ENCODE measurements around the gene SLC44A4.

Gene SLC44A4

DNA sequence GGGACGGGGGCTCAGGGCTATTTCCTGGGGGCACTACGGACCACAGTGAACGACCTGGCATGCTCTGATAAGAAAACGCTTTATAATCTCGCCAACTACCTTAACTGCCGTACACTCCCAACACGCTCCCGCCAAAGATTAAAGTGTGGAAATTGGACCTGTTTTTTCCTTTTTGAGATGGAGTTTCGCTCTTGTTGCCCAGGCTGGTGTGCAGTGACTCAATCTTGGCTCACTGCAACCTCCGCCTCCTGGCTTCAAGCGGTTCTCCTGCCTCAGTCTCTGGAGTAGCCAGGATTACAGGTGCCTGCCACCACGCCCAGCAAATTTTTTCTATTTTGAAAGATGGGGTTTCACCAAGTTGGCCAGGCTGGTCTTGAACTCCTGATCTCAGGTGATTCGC, 346 bp upstream of the SLC44A4 start:
- Histone ChIP-seq H3K4me3 (ENCODE audit: low read length in 2 of 2) (no peak overlapping the region), H3K27ac (ENCODE audit: low read length) (no peak overlapping the region), H3K27me3 (ENCODE audit: control insufficient read depth in 1 of 2, insufficient read depth in 2 of 2, low read length in 2 of 2) (no peaks in the 10 kb centered on the region), H3K9ac (ENCODE audit: low read length in 2 of 2) (no peak overlapping the region), H3K36me3 (ENCODE audit: control insufficient read depth in 2 of 2, insufficient read depth in 2 of 2, low read length in 2 of 2) (peaks cover 28 to 36% of the 10 kb centered on the region in 2 donors), H3K4me1 (ENCODE audit: control insufficient read depth, insufficient read depth, low read length) (peaks cover 3% of the 10 kb centered on the region), H3K9me3 (ENCODE audit: control insufficient read depth in 2 of 2, low read length in 2 of 2) (no peaks in the 10 kb centered on the region)

DNA sequence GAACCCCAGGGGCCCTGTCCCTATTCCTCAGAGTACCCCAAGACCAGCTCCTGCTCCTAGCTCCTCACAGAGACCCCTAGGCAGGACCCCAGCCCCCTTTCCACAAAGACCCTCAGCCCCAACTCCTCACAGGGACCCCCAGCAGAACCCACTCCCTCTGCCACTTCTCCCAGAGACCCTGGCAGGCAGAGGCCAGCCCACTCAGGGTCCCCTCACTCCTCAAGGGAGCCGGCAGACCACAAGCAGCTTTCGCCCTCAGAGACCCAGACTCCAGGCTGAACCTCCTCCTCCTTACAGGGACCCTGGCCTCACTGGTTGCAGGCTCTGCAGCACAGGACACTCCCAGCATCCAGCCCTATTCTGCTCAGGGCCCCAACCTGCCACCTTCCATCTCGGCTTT, 575 bp downstream of the SLC44A4 start:
- no peak overlapping the region for H3K9ac ChIP-seq (ENCODE audit: low read length in 2 of 2)
- no peak overlapping the region for H3K4me3 ChIP-seq (ENCODE audit: low read length in 2 of 2)
- no peaks in the 10 kb centered on the region for H3K9me3 ChIP-seq (ENCODE audit: control insufficient read depth in 2 of 2, low read length in 2 of 2)
- no peaks in the 10 kb centered on the region for H3K27me3 ChIP-seq (ENCODE audit: control insufficient read depth in 1 of 2, insufficient read depth in 2 of 2, low read length in 2 of 2)
- H3K4me1 ChIP-seq (ENCODE audit: control insufficient read depth, insufficient read depth, low read length), result peaks cover 3% of the 10 kb centered on the region
- H3K36me3 ChIP-seq (ENCODE audit: control insufficient read depth in 2 of 2, insufficient read depth in 2 of 2, low read length in 2 of 2), result peaks cover 19 to 30% of the 10 kb centered on the region in 2 donors
- H3K27ac ChIP-seq (ENCODE audit: low read length), result no peak overlapping the region

DNA sequence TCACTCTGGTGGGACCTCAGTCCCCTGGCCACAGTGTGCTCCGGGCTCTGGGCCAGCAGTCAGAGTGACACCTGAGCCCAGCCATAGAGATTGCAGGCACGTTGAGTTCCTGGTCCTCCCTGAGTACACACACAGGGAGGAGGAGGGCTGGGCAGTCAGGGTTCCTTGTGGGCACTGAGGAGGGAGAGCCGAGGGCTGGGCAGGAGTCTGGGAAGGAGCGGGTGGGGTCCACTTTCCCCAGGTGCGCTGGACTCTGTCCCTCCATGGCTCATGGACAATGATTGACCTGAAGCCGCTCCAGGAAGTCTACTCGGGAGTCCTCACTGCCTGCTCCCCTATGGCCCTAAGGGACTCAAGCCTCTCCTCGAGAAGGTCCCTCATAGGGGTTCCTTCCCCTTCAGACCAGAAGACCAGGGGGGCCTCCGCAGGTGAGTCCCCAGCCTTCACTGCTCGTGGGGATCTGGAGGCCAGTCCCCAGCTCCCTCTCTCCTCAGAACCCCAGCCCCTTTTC, 1.1 kb downstream of the SLC44A4 start:
- H3K27me3 ChIP-seq (ENCODE audit: control insufficient read depth in 1 of 2, insufficient read depth in 2 of 2, low read length in 2 of 2), result no peaks in the 10 kb centered on the region

DNA sequence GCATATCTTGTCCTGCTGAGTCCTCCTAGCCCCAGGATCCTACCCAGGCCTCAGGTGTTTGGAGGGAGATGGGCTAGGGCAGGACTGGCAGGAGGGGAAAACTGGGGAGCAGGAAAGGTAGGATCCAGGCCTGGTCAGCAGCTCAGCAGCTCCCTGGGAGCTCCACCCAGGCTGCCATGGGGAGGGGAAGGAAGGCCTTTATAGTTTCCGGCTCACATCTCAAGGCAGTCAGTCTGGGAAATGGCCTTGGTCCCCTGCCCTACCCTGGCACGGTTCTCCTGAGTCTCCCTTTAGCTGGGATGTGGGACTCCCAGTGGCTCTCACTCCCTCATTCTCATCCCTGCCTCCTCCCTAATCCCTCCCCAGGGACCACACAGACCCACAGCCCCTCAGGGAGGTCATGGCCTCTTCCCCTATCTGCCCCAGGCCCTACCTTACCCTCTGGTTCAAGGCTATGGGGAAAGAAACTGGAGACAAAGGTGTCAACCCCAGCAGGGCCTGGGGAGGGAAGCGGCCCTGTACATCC, 1.6 kb downstream of the SLC44A4 start:
- peaks cover 3% of the 10 kb centered on the region for H3K4me1 ChIP-seq (ENCODE audit: control insufficient read depth, insufficient read depth, low read length)
- H3K9ac ChIP-seq (ENCODE audit: low read length in 2 of 2), result no peak overlapping the region
- H3K27ac ChIP-seq (ENCODE audit: low read length), result no peak overlapping the region
- peaks cover 9 to 20% of the 10 kb centered on the region in 2 donors for H3K36me3 ChIP-seq (ENCODE audit: control insufficient read depth in 2 of 2, insufficient read depth in 2 of 2, low read length in 2 of 2)
- no peak overlapping the region for H3K4me3 ChIP-seq (ENCODE audit: low read length in 2 of 2)
- no peaks in the 10 kb centered on the region for H3K27me3 ChIP-seq (ENCODE audit: control insufficient read depth in 1 of 2, insufficient read depth in 2 of 2, low read length in 2 of 2)
- H3K9me3 ChIP-seq (ENCODE audit: control insufficient read depth in 2 of 2, low read length in 2 of 2), result no peaks in the 10 kb centered on the region

More for the DNA sequence above, 1.1 kb downstream of the SLC44A4 start:
- Histone ChIP-seq H3K4me3 (ENCODE audit: low read length in 2 of 2) (no peak overlapping the region), H3K36me3 (ENCODE audit: control insufficient read depth in 2 of 2, insufficient read depth in 2 of 2, low read length in 2 of 2) (peaks cover 14 to 25% of the 10 kb centered on the region in 2 donors), H3K27ac (ENCODE audit: low read length) (no peak overlapping the region), H3K9ac (ENCODE audit: low read length in 2 of 2) (no peak overlapping the region), H3K9me3 (ENCODE audit: control insufficient read depth in 2 of 2, low read length in 2 of 2) (no peaks in the 10 kb centered on the region), H3K4me1 (ENCODE audit: control insufficient read depth, insufficient read depth, low read length) (peaks cover 3% of the 10 kb centered on the region)

DNA sequence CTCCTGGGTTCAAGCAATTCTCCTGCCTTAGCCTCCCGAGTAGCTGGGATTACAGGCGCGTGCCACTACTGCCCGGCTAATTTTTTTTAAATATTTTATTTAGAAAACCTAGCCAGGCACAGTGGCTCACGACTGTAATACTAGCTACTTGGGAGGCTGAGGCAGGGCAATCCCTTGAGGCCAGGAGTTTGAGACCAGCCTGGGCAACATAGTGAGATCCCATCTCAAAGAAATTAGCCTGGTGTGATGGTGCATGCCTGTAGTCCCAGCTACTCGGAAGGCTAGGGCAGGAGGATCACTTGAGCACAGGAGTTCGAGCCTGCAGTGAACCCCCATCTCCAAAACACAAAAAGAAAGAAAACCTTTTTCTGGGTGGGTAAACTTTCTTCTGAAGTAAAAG, 2.4 kb downstream of the SLC44A4 start:
- no peaks in the 10 kb centered on the region for H3K27me3 ChIP-seq (ENCODE audit: control insufficient read depth in 1 of 2, insufficient read depth in 2 of 2, low read length in 2 of 2)
- H3K36me3 ChIP-seq (ENCODE audit: control insufficient read depth in 2 of 2, insufficient read depth in 2 of 2, low read length in 2 of 2), result peaks cover 9 to 15% of the 10 kb centered on the region in 2 donors
- H3K4me3 ChIP-seq (ENCODE audit: low read length in 2 of 2), result no peak overlapping the region
- no peak overlapping the region for H3K27ac ChIP-seq (ENCODE audit: low read length)
- no peak overlapping the region for H3K9ac ChIP-seq (ENCODE audit: low read length in 2 of 2)
- peaks cover 3% of the 10 kb centered on the region for H3K4me1 ChIP-seq (ENCODE audit: control insufficient read depth, insufficient read depth, low read length)
- no peaks in the 10 kb centered on the region for H3K9me3 ChIP-seq (ENCODE audit: control insufficient read depth in 2 of 2, low read length in 2 of 2)

DNA sequence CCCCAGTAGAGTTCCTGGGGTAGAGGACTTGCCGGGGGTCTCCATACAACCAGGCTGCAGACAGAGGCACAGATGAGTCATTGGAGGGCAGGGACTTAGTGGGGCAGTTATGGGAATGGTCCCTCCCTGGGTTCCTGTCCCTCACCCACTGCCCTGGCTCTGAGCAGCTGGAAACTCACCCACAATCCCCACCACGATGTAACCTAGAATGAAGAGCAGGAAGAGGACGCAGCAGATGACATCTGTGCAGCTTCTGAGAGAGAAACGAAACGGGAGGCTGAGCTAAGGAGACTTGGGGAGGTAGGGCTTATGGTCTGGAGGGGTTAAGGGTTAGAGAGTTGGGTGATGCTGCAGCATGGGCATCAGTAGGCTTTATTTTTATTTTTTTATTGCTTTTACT, 2.9 kb downstream of the SLC44A4 start:
- H3K9me3 ChIP-seq (ENCODE audit: control insufficient read depth in 2 of 2, low read length in 2 of 2), result no peaks in the 10 kb centered on the region
- no peaks in the 10 kb centered on the region for H3K27me3 ChIP-seq (ENCODE audit: control insufficient read depth in 1 of 2, insufficient read depth in 2 of 2, low read length in 2 of 2)
- no peak overlapping the region for H3K9ac ChIP-seq (ENCODE audit: low read length in 2 of 2)
- no peak overlapping the region for H3K27ac ChIP-seq (ENCODE audit: low read length)
- no peak overlapping the region for H3K4me3 ChIP-seq (ENCODE audit: low read length in 2 of 2)
- H3K36me3 ChIP-seq (ENCODE audit: control insufficient read depth in 2 of 2, insufficient read depth in 2 of 2, low read length in 2 of 2), result peaks cover 5 to 10% of the 10 kb centered on the region in 2 donors
- peaks cover 3% of the 10 kb centered on the region for H3K4me1 ChIP-seq (ENCODE audit: control insufficient read depth, insufficient read depth, low read length)

DNA sequence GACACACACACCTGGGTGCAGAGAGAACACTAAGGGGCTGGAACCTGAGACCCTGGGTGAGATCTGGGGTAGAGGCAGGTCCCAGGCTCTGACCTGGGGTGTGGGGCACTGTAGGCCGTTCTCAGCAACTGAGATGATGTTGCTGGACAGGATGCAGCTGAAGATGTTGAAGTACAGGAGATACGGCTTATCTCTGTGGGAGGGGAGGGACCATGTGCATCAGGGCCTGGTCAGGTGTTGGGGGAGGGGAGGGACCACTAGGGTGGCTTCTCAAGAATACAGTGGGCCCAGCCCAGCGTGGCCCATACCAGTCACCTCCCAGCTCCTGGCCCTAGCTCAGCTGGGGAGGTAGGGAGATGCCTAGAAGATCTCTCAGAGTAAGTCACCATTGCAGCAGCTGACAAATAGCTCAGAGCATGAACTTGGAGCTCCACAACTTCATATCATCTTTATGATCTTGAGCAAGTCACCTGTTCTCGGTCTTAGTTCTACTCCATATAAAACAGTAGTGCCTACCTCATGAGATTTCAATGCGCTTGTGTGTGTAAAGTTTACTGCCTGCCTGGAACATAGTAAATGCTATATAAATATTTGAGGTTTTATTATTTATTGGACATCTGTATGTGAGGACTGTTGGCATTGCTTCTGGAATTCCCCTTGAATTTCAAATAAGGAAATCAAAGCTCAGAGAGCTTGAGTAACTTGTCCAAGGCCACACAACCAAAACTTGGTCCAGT, 3.8 kb downstream of the SLC44A4 start:
- no peak overlapping the region for H3K27ac ChIP-seq (ENCODE audit: low read length)
- H3K27me3 ChIP-seq (ENCODE audit: control insufficient read depth in 1 of 2, insufficient read depth in 2 of 2, low read length in 2 of 2), result no peaks in the 10 kb centered on the region
- H3K9ac ChIP-seq (ENCODE audit: low read length in 2 of 2), result no peak overlapping the region
- H3K4me1 ChIP-seq (ENCODE audit: control insufficient read depth, insufficient read depth, low read length), result peaks cover 3% of the 10 kb centered on the region
- H3K9me3 ChIP-seq (ENCODE audit: control insufficient read depth in 2 of 2, low read length in 2 of 2), result no peaks in the 10 kb centered on the region
- H3K36me3 ChIP-seq (ENCODE audit: control insufficient read depth in 2 of 2, insufficient read depth in 2 of 2, low read length in 2 of 2), result peaks cover 0 to 5% of the 10 kb centered on the region in 2 donors
- H3K4me3 ChIP-seq (ENCODE audit: low read length in 2 of 2), result no peak overlapping the region

DNA sequence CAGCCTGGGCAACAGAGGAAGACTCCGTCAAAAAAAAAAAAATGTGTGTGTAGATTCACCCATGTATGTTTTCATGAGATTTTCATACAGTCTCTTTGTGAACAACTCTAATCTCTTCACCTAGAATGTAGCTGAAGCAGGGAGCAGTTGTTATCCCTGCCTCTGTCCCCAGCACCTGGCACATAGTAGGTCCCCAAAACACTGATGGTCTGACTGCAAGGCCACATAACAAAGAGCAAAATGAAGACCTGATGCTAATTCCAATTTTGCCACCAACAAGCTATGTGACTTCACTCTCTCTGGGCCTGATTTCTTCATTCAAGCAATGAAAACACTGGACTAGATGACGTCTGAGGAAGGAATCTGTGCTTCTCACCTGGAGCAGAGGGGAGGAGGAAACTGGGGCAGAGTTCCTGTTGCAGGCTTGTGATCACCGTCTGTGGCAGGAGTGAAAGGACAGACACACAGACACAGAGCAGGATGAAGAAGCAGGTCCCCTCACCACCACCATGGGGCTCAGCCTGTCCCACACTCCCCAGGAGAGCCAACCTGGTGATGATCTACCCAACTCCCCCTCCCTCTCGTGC, 4.6 kb downstream of the SLC44A4 start:
- Histone ChIP-seq H3K9me3 (ENCODE audit: control insufficient read depth in 2 of 2, low read length in 2 of 2) (no peaks in the 10 kb centered on the region), H3K36me3 (ENCODE audit: control insufficient read depth in 2 of 2, insufficient read depth in 2 of 2, low read length in 2 of 2) (no peaks in the 10 kb centered on the region), H3K27ac (ENCODE audit: low read length) (no peak overlapping the region), H3K4me1 (ENCODE audit: control insufficient read depth, insufficient read depth, low read length) (no peaks in the 10 kb centered on the region), H3K9ac (ENCODE audit: low read length in 2 of 2) (no peak overlapping the region), H3K27me3 (ENCODE audit: control insufficient read depth in 1 of 2, insufficient read depth in 2 of 2, low read length in 2 of 2) (peaks cover 0 to 2% of the 10 kb centered on the region in 2 donors), H3K4me3 (ENCODE audit: low read length in 2 of 2) (no peak overlapping the region)

DNA sequence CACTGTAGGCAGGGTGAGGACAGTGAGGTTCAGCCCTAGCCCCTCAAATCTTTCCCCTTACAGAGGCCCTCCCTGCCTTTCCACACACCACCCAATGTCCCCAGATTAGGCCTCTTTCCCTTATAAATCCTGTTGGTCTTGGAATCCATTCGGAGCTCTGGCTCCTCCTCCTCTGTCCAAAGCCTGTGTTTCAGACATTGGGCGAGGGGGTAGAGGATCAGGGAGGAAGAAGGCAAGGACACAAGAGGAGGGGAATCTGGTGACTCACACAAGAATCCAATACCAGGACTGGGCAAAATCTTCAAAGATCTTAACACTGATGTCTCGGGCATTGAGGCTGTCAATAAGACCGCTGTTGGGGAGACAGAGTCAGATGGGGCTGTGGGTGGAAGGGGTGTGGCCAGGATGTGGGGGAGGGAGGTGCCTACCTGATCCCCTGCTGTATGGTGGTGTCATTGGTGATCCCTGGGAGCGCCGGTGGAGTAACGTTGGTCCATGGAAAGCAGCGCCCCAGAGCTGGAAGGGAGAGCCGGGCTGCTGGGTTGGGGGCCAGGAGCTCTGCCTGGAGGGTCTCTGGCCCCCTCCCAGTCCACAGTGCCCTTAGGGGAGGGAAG, 7.6 kb downstream of the SLC44A4 start:
- Histone ChIP-seq H3K36me3 (ENCODE audit: control insufficient read depth in 2 of 2, insufficient read depth in 2 of 2, low read length in 2 of 2) (no peaks in the 10 kb centered on the region), H3K4me1 (ENCODE audit: control insufficient read depth, insufficient read depth, low read length) (peaks cover 3% of the 10 kb centered on the region), H3K27me3 (ENCODE audit: control insufficient read depth in 1 of 2, insufficient read depth in 2 of 2, low read length in 2 of 2) (peaks cover 0 to 2% of the 10 kb centered on the region in 2 donors), H3K27ac (ENCODE audit: low read length) (no peak overlapping the region), H3K4me3 (ENCODE audit: low read length in 2 of 2) (no peak overlapping the region), H3K9ac (ENCODE audit: low read length in 2 of 2) (no peak overlapping the region), H3K9me3 (ENCODE audit: control insufficient read depth in 2 of 2, low read length in 2 of 2) (no peaks in the 10 kb centered on the region)

DNA sequence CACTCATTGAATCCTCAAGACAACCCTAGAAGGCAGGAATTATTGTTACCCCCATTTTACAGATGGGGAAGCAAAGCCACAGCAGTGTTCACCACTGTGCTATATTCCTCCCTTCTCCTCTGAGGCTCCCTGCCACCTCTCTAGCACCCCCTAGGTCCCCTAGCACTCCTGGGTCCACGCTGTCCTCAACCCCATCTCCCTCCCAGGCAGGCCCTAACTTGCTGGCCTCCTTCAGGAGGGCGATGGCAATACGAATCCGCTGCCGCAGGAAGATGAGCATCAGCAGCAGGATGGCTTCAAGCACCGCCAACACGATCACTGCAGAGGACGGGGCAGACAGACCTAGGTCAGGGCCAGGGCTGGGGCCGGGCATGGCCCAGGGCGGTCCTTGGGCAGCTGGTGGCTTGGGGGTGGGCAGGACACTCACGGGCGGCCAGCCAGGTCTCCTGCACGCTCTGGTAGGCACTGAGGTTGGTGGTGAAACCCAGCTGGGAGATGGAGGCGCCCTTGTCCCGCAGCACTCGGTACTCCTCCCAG, 8.3 kb downstream of the SLC44A4 start:
- no peak overlapping the region for H3K9ac ChIP-seq (ENCODE audit: low read length in 2 of 2)
- H3K36me3 ChIP-seq (ENCODE audit: control insufficient read depth in 2 of 2, insufficient read depth in 2 of 2, low read length in 2 of 2), result no peaks in the 10 kb centered on the region
- no peaks in the 10 kb centered on the region for H3K9me3 ChIP-seq (ENCODE audit: control insufficient read depth in 2 of 2, low read length in 2 of 2)
- no peak overlapping the region for H3K4me3 ChIP-seq (ENCODE audit: low read length in 2 of 2)
- peaks cover 0 to 2% of the 10 kb centered on the region in 2 donors for H3K27me3 ChIP-seq (ENCODE audit: control insufficient read depth in 1 of 2, insufficient read depth in 2 of 2, low read length in 2 of 2)
- no peak overlapping the region for H3K27ac ChIP-seq (ENCODE audit: low read length)
- peaks cover 4% of the 10 kb centered on the region for H3K4me1 ChIP-seq (ENCODE audit: control insufficient read depth, insufficient read depth, low read length)

Measured in stomach smooth muscle (tissue), 2 donors.